GM12878 (cell line): ENCODE results near the gene TFF1. TPM values are rescaled to one million over a fixed set of nuclear protein-coding genes. Genes with fewer than 3 reads are reported as not detected.

Experiments used
- ATAC-seq: fragments of 200-7000 bp; cut with Tn5 transposase; 3 replicates; pipeline ENCODE4 v1.9.1; 2020; ENCODE audit warnings: mild to moderate bottlenecking, moderate library complexity
- BruUV-seq: library from RNA; stranded (reverse); fragments of 400-500 nt; replicated peaks from 2 replicates; lab custom pipeline; 2021; lab: Mats Ljungman, UMichigan
- CTCF ChIA-PET: fragments of 300-600 bp; sonication (Branson Sonifier 250); formaldehyde crosslinking; extraction: SDS; loops from one replicate; lab custom pipeline; 2021; ENCODE audit warnings: inconsistent platforms; lab: Yijun Ruan, JAX
- POLR2A ChIA-PET: fragments of 350-600 bp; formaldehyde crosslinking; extraction: SDS; loops from one replicate; lab custom pipeline; 2021; ENCODE audit warnings: inconsistent platforms; lab: Charles Lee
- RAD21 ChIA-PET: fragments of 300-600 bp; sonication (Branson Sonifier 250); formaldehyde crosslinking; loops from one replicate; lab custom pipeline; 2023; ENCODE audit warnings: antibody characterized with exemption; ENCODE audit not compliant: unreplicated experiment; lab: Charles Lee
- SMC1A ChIA-PET: fragments of 300-600 bp; sonication (Branson Sonifier 250); formaldehyde crosslinking; loops from one replicate; lab custom pipeline; 2023; ENCODE audit not compliant: unreplicated experiment, uncharacterized antibody; lab: Charles Lee
- DNase-seq: peaks from one replicate; pipeline ENCODE4 v3.0.0-alpha.2; 2011; ENCODE audit warnings: low read depth, low spot score
- FAIRE-seq: peaks from 3 replicates; lab custom pipeline; 2011; peaks lifted over from hg19 to GRCh38; lab: Jason Lieb, UNC
- H2AFZ ChIP-seq: 2 replicates; pipeline ENCODE4 v1.6.0; 2011; ENCODE audit warnings: low read depth, low read length, control low read depth; ENCODE audit not compliant: control insufficient read depth
- H3K27ac ChIP-seq: 2 replicates; pipeline ENCODE4 v1.5.1; 2011; ENCODE audit warnings: control low read depth; ENCODE audit not compliant: control insufficient read depth, insufficient read depth
- H3K27me3 ChIP-seq, 2 experiments: replicated peaks in 1 of 2; 2 replicates each; pipeline versions ENCODE4 v1.6.0 to v1.6.1; 2011; ENCODE audit warnings: low read length in 1 of 2; ENCODE audit not compliant: control insufficient read depth in 2 of 2, insufficient read depth in 2 of 2
- H3K36me3 ChIP-seq, 2 experiments: 2 replicates each; pipeline ENCODE4 v1.5.1; 2011; ENCODE audit warnings: low read length in 1 of 2; ENCODE audit not compliant: control insufficient read depth in 2 of 2, insufficient read depth in 2 of 2
- H3K4me1 ChIP-seq: 2 replicates; pipeline ENCODE4 v1.6.1; 2011; ENCODE audit warnings: mild to moderate bottlenecking, low read length, moderate library complexity, mixed read lengths; ENCODE audit not compliant: control insufficient read depth, insufficient read depth
- H3K4me2 ChIP-seq: 2 replicates; pipeline ENCODE4 v1.6.0; 2011; ENCODE audit warnings: control low read depth; ENCODE audit not compliant: control insufficient read depth, insufficient read depth
- H3K4me3 ChIP-seq: fragments of 200-600 bp; sonication (generic); 2 replicates; pipeline ENCODE4 v1.5.1; 2016
- H3K79me2 ChIP-seq: 2 replicates; pipeline ENCODE4 v1.6.0; 2011; ENCODE audit warnings: low read length; ENCODE audit not compliant: control insufficient read depth, insufficient read depth
- H3K9ac ChIP-seq: 2 replicates; pipeline ENCODE4 v1.8.0; 2011; ENCODE audit warnings: low read length, control low read depth, mixed read lengths; ENCODE audit not compliant: control insufficient read depth, insufficient read depth
- H3K9me3 ChIP-seq: replicated peaks from 3 replicates; pipeline ENCODE4 v1.5.1; 2011; ENCODE audit warnings: mild to moderate bottlenecking, low read length; ENCODE audit not compliant: control insufficient read depth, insufficient read depth
- H4K20me1 ChIP-seq: 2 replicates; pipeline ENCODE4 v1.6.0; 2011; ENCODE audit not compliant: control insufficient read depth, insufficient read depth
- ETV6 ChIP-seq, 2 experiments: fragments of 450-650 bp in 1 of 2; IDR thresholded peaks in 1 of 2; conservative IDR thresholded peaks in 1 of 2; 2 replicates each; pipeline ENCODE4 v1.6.1; 2014; ENCODE audit warnings: antibody characterized with exemption in 1 of 2, borderline replicate concordance in 1 of 2, low read depth in 1 of 2, mild to moderate bottlenecking in 1 of 2, moderate library complexity in 1 of 2
- FOXK2 ChIP-seq: fragments of 450-650 bp; IDR thresholded peaks from 2 replicates; pipeline ENCODE4 v1.6.1; 2017; ENCODE audit warnings: mild to moderate bottlenecking, moderate library complexity
- MAX ChIP-seq: IDR thresholded peaks from 2 replicates; pipeline ENCODE4 v1.6.1; 2012; ENCODE audit warnings: low read depth, low read length, improper control_type of control experiment
- MYB ChIP-seq: fragments of 150-350 bp; IDR thresholded peaks from 2 replicates; pipeline ENCODE4 v1.6.1; 2014; ENCODE audit warnings: mild to moderate bottlenecking, low read depth, low read length, borderline replicate concordance
- RFX5 ChIP-seq: IDR thresholded peaks from 2 replicates; pipeline ENCODE4 v1.6.1; 2011; ENCODE audit warnings: low read depth, low read length, improper control_type of control experiment
- WGBS: methylation state at CpG from one replicate; pipeline ENCODE4 v1.1.6; 2016; ENCODE audit warnings: low lambda C conversion rate; ENCODE audit not compliant: insufficient replicate concordance, insufficient coverage; ENCODE audit errors: missing lambda C conversion rate; 5-methylcytosine and 5-hydroxymethylcytosine counted together
- in situ Hi-C: fragments of 300-500 bp; cut with MboI; formaldehyde crosslinking; loops from 9 replicates; pipeline ENCODE4 v1.14.3; 2018; ENCODE audit warnings: mixed read lengths
- intact Hi-C: fragments of 100-400 bp; cut with micrococcal nuclease; formaldehyde crosslinking; loops from one replicate; pipeline ENCODE4 v1.14.2; 2022; ENCODE audit not compliant: unreplicated experiment
- polyA plus RNA-seq, 11 experiments: library from polyadenylated mRNA; depleted of rRNA in 4 of 11; unstranded in 6 of 11; stranded (reverse) in 5 of 11; fragments of >200 nt; fragmentation: Nextera tagmentation in 4 of 11; fragmentation: Illumina TruSeq in 1 of 11; extraction: Ambion mirVana in 4 of 11; extraction: Trizol in 1 of 11; gene quantifications; 1 replicate in 1 of 11; 2 replicates in 10 of 11; pipeline versions ENCODE4 v1.2.1 to v1.2.3, GENCODE V29; 2011 to 2016; ENCODE audit warnings: inconsistent platforms in 2 of 11, missing spikeins in 2 of 11, low read depth in 1 of 11
- total RNA-seq, 4 experiments: library from RNA; depleted of rRNA in 3 of 4; stranded (reverse); fragments of >200 nt in 3 of 4; fragmentation: Illumina TruSeq in 1 of 4; extraction: Trizol in 1 of 4; gene quantifications; 2 replicates each; pipeline versions ENCODE4 v1.2.1 to v1.2.3, GENCODE V29; 2013 to 2021
- TF ChIP-seq, protein P1 (sequence below): fragments of 450-650 bp; IDR thresholded peaks from 2 replicates; pipeline ENCODE4 v1.6.1; 2017; ENCODE audit warnings: mild to moderate bottlenecking, moderate library complexity

The TFF1 gene
- total and polyA plus RNA-seq, 10 of the 15 experiments (the other 5 are each of a cell fraction or from before 2014, with no cell fraction given): 0.13 TPM; not detected in 9

DNA sequence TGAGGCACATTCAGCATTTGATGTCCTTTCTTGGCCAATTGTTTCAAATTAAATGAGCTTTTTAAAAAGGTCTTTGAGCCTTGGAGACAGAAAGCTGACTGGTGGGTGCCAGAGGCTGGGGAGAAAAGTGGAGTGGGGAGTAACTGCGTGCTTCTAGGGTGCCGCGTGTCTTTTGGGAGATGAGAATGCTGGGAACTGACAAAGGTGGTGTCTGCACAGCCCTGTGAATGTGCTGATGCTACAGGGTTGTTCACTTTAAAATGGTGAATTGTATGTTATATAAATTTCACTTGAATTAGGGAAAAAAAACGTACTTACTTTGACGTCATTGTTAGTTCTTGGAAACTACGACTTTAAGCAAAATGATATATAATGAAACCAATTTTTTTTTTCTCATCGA, 8.1 kb upstream of the TFF1 start (continued):
- no peak for TF ChIP-seq RFX5
- no peak for TF ChIP-seq MAX

DNA sequence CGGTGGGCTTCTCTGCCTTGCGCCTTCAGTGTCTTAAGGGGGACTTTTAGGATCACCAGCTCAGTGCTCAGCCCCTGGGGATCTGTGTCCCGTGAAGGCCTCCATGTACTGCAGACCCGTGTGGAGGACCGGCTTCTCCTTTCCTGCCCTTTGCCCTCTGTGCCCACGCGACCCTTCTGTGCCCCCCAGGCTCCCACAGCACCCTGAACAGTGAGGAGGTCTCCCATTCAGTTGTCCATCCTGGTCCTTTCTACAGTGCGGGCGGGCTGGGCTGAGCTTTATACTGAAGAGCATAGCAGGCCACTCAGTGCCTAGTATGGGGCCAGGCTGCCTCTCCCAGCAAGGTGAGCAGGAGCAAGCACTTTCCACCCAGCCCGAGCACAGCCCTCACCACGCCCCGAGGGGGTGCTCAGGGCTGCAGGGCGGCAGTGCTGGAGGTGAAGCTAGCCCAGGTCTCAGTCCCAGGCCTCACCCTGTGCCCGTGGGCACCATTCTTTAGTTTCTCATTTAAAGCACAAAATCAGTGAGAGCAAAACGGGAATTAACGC, 7.6 kb upstream of the TFF1 start:
- DNase-seq (no peak), ATAC-seq (no peak; the same call in 2 of the 3 replicates), FAIRE-seq (no peak)
- no peaks in the 10 kb centered on the region for H3K27me3 ChIP-seq
- in situ Hi-C loops (no loop called here), intact Hi-C loops (no loop called here)
- ChIA-PET POLR2A (no interaction called here), CTCF (no interaction called here), SMC1A (interaction anchor here (0.5 to 1.0 kb wide), 2 partner anchors 13 to 444 kb away, joined by 3 to 4 read pairs; no protein-coding TSS in a partner anchor), RAD21 (interaction anchor here (1.0 to 1.5 kb wide), 3 partner anchors 19 to 162 kb away, joined by 3 read pairs; no protein-coding TSS in a partner anchor)
- no peaks in the 10 kb centered on the region for H4K20me1 ChIP-seq
- H3K4me2 ChIP-seq: no peak overlapping the region
- H3K27ac ChIP-seq: no peak overlapping the region
- H3K79me2 ChIP-seq: no peaks in the 10 kb centered on the region
- H3K4me1 ChIP-seq: no peaks in the 10 kb centered on the region
- H3K36me3 ChIP-seq: no peaks in the 10 kb centered on the region
- no peak overlapping the region for H3K9ac ChIP-seq
- H3K9me3 ChIP-seq: no peaks in the 10 kb centered on the region
- TF ChIP-seq ETV6 (conservative IDR thresholded peaks at IDR 0.05 in 1 of 2, IDR thresholded peaks at IDR 0.05 in 1 of 2; ENCODE audit: borderline replicate concordance in 1 of 2, low read depth in 1 of 2) (no peak), FOXK2 (no peak), MYB (no peak)
- TF ChIP-seq, protein P1, sequence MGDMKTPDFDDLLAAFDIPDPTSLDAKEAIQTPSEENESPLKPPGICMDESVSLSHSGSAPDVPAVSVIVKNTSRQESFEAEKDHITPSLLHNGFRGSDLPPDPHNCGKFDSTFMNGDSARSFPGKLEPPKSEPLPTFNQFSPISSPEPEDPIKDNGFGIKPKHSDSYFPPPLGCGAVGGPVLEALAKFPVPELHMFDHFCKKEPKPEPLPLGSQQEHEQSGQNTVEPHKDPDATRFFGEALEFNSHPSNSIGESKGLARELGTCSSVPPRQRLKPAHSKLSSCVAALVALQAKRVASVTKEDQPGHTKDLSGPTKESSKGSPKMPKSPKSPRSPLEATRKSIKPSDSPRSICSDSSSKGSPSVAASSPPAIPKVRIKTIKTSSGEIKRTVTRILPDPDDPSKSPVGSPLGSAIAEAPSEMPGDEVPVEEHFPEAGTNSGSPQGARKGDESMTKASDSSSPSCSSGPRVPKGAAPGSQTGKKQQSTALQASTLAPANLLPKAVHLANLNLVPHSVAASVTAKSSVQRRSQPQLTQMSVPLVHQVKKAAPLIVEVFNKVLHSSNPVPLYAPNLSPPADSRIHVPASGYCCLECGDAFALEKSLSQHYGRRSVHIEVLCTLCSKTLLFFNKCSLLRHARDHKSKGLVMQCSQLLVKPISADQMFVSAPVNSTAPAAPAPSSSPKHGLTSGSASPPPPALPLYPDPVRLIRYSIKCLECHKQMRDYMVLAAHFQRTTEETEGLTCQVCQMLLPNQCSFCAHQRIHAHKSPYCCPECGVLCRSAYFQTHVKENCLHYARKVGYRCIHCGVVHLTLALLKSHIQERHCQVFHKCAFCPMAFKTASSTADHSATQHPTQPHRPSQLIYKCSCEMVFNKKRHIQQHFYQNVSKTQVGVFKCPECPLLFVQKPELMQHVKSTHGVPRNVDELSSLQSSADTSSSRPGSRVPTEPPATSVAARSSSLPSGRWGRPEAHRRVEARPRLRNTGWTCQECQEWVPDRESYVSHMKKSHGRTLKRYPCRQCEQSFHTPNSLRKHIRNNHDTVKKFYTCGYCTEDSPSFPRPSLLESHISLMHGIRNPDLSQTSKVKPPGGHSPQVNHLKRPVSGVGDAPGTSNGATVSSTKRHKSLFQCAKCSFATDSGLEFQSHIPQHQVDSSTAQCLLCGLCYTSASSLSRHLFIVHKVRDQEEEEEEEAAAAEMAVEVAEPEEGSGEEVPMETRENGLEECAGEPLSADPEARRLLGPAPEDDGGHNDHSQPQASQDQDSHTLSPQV: no peak
- BruUV-seq: no TSS peak
- 58% methylated on average over 16 of the region's 16 CpGs for WGBS
- no peak overlapping the region for H3K4me3 ChIP-seq
- H2AFZ ChIP-seq: no peak overlapping the region
